HuH-7.5 (cell line): ENCODE results near the gene CHD9NB.
"Not testable (repeated sequence)": the region's sequence is repeated elsewhere in the genome, so short reads cannot be mapped to it uniquely, and the experiment has no call there.

Experiments used
- DNase-seq: peaks from one replicate; pipeline ENCODE4 v3.0.0; 2011; ENCODE audit warnings: low spot score

CHD9NB gene

DNA sequence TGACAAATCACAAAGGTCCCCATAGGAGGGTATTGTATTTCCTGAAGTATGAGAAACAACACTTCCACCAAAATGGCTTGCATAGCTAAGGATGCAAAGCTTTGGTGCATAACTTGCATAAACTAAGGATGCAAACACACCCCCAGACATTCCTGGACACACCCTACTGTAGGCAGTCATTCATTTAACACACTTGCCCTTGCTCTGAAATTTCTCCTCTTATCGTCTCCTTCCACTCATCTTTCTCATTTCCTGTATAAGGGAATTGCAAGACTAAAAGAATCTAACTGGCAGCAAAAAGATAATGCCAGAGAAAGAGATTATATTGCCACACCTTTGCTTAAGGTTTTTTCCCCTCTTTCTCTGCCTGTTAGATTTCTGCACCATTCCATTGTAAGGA lies 30.4 kb upstream of the CHD9NB start:
- no peak for DNase-seq

DNA sequence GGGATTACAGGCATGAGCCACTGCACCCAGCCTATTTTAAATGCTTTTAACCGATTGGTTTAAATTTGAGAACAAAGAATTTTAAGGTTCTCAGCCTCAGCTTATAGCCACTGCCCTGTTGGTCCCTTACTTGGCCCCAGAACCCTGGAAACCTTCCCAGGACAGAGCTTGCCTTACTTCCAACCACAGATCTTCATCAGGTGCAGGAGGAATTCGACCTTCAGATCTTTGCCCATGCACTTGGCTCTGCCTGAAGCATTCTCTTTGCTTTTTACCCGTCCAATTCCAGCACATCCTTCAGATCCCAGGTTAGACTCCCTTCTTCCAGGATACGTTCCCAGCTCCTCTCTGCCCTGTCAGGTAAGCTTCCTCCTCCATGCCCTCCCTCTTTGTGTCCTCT lies 29.8 kb upstream of the CHD9NB start:
- no peak for DNase-seq

DNA sequence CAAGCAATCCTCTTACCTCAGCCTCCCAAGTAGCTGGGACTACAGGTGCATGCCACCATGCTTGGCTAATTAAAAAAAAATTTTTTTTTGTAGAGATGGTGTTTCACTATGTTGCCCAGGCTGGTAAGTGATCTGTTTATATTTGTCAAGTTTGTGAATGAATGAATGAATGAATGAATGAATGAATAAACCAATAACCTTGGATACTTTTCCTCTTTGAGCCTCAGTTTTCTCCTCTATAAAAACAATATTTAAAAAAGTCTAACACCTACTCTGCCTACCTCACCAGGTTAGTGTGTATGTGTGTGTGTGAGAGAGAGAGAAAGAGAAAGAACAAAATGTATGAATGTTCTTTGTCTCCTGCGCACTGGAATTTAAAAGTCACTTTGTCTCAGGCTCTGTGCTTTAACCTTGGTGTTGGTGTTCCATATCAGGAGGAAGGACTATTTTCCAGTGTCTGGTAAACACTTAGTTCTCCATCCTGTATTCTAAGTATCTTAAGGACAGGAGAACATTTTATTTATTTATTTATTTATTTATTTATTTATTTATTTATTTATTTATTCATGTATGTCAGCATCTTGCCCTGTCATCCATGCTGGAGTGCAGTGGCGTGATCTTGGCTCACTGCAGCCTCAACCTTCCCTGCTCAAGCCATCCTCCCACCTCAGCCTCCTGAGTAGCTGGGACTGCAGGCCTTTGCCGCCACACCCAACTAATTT lies 29.1 kb upstream of the CHD9NB start:
- no peak for DNase-seq

DNA sequence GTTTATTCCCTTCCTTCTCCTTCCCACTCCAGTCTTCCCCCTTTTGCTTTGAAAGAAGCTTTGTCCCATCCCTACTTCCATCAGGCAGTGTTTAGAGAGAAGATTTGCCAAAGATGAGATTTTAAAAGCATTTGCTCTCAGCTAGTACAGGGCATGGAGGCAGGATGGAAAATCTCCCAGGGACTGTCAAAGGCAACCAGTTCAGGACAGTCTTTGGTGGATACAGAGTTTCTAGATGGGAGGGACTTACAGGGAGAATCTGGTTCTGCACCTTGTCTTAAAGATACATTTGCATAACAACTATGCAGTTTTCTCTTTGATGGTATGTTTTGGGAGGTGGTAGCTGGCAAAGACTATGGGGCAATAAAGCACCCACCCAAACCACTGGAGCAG lies 28.3 kb upstream of the CHD9NB start:
- DNase-seq: no peak

DNA sequence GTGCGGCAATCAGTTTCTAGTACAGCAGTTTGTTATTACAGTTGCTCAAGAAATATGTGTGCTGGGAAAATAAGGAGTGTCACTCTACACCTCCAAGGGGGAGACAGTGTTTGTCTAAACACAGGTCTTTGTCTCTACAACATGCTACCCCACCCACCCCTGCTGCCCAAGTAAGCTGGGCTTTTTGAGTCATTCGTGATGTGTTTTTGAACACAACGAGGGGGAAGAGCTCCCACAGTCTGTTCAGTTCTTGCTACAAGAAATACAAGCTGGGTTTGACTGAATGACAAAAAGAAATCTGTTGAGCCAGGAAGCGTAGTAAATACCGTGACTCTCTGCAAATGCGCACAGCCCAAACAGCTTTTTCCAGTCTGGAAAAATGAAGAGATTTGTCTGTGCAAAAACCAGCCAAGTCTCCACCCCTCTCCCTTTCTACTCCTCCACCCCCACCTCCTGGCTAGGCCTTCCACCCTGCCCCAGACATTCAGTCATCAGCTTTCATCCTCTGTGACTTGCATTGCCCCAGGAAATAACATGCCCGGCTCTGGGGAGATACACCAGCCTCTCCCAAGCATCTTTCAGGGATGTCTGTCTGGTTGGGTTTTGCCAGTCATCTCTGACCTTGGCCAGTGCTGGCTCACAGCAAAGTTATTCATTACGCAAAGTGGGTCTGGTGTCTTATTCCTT lies 27.8 kb upstream of the CHD9NB start:
- DNase-seq: no peak

DNA sequence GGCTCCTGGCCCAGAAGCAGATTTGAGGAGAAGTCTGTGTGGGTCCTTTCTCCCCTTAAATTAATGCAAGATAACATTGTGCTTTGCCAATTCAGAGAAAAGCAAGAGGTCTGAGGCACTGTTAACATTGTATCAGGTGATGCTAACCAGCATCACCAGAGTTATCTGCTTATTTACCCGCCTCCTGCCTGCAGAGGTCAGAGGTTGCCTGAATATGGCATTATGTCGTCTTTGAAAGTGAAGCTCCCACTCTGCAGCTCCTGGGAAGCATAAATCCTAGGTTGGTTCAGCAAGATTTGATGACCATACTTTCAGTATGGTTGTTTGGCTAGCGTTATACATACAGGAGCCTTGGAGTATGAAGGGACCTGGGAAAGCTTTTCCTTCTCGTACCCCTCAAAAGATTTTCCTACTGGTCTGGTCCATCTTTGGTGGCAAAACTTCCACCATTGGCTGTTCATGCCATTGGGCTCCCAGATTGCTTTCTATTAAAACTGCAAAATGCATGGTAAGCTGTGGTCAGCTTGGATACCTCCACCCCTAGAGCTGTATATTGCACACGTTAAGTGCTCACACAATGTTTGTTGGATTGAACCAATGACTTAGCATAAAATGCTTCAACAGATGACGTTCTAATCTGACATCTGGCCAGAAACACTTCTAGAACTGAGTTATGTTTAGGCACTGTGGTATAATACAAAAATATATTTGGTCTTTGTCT lies 26.2 kb upstream of the CHD9NB start:
- no peak for DNase-seq

DNA sequence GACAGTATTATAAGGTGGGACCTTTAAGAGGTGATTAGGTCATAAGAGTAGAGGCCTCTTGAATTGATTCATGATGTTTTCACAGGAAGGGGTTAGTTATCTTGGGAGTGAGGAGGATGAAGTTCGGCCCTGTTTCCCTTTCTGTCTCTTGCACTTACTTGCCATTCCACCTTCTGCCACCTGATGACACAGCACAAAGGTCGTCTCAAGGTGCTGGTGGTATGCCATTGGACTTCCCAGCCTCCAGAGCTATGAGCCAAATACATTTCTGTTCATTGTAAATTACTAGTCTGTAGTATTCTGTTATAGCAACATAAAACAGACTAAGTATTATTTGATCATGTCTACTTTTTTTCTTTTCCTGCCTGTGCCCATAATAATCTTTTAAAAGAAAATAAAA lies 25.6 kb upstream of the CHD9NB start:
- no peak for DNase-seq

DNA sequence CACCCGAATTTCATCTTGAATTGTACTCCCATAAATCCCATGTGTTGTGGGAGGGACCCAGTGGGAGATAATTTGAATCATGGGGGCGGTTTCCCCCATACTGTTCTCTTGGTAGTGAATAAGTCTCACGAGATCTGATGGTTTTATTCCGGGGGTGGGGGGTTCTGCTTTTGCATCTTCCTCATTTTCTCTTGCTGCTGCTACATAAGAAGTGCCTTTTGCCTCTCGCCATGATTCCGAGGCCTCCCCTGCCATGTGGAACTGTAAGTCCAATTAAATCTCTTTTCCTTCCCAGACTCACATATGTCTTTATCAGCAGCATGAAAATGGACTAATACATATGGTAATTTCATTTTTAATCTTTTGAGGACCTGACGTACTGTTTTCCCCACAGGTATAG lies 22.8 kb upstream of the CHD9NB start:
- DNase-seq: not testable (repeated sequence)

DNA sequence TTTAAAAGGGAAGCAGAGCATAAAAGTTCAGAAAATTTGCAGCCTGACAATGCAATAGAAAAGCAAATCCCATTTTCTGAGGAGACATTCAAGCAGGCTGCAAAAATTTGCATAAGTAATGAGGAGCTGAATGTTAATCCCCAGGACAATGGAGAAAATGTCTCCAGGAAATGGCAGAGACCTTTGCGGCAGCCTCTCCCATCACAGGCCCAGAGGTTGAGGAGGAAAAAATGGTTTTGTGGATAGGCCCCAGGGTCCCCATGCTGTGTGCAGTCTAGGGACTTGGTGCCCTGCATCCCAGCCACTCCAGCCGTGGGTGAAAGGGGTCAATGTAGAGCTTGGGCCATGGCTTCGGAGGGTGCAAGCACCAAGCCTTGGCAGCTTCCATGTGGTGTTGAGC lies 21.6 kb upstream of the CHD9NB start:
- not testable (repeated sequence) for DNase-seq

DNA sequence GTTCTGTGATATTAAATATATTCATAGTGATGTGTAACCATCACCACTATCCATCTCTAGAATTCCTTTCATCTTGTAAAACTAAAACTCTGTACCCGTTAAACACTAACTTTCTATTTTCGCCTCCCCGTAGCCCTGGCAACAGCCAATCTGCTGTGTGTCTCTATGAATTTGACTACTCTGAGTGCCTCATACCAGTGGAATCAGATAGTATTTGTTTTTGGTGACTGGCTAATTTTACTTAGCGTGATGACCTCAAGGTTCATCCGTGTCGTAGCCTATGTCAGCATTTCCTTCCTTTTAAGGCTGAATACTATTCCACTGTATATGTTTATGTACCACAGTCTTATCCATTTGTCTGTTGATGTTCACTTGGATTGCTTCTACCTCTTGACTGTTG lies 20.3 kb upstream of the CHD9NB start:
- DNase-seq: no peak

DNA sequence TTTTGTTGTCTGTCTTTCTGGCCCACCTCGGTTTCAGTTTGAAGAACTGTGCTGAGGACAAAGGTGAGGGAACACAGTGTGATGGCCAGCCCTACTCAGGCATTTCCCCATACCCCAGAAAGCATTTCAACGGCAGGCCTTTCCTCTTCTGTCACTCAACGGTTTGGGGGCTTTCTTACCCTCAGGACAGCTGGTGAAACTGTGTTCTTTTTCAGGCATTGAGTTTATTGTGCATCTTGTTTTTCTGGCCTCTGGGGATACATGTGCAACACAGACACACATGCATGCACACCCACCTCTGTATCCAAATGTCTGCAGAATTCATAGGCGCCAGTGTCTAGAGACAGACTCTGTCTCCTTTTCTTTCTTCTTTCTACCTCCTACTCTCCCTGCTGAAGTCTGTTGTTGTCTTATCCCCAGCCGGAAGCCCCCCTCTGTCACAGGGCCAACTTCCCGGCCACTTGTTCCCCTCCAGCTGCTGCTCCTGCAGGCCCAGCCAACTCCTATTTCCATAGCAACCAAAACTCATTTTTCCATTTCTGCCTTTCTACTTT lies 19.1 kb upstream of the CHD9NB start:
- DNase-seq: no peak

DNA sequence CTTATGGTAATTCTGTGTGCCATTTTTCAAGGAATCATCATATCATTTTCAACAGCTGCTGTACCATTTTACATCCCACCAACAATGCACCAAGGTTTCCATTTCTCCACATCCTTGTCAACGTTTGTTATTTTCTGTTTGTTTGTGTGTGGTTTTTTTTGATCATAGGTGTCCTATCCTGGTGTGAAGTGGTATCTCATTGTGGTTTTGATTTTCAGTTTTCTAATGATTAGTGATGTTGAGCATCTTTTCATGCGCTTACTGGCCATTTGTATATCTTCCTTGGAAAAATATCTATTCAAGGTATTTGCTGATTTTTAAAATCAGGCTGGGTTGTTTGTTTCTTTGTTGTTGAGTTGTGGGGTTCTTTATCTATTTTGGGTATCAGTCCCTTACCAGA lies 17.1 kb upstream of the CHD9NB start:
- no peak for DNase-seq

DNA sequence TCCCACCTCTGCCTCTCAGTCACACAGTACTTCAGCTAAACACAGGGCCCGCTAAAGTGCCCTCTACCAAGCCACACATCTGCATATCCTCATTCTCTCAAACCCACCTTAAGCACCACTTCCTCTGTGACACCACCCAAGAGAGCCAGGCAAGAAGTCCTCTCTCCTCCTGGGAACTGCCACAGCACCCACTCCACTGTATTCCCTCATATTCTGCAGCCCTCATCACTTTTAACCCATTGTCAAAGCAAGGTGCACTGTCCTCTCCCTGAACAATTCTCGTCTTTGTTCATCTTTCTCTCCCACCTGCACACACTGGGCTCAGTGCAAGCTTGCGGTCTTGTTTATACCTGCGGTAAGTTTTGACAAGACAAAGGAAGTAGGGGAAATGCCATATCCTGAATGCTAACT lies 15.7 kb upstream of the CHD9NB start:
- no peak for DNase-seq

DNA sequence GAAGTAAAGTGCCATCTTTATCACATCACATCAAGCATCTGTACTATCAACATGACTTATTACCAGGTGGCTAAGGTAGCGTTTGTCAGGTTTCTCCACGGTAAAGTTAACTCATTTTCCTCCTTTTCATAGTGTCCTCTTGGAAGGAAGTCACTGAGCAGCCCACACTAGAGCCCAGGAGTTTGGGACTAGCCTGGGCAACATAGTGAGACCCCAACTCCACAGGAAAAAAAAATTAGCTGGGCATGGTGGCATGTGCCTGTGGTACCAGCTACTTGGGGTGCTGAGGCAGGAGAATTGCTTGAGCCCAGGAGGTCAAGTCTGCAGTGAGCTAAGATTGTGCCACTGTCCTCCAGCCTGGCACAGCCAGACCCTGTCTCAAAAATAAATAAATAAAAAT lies 15.0 kb upstream of the CHD9NB start:
- DNase-seq: no peak

DNA sequence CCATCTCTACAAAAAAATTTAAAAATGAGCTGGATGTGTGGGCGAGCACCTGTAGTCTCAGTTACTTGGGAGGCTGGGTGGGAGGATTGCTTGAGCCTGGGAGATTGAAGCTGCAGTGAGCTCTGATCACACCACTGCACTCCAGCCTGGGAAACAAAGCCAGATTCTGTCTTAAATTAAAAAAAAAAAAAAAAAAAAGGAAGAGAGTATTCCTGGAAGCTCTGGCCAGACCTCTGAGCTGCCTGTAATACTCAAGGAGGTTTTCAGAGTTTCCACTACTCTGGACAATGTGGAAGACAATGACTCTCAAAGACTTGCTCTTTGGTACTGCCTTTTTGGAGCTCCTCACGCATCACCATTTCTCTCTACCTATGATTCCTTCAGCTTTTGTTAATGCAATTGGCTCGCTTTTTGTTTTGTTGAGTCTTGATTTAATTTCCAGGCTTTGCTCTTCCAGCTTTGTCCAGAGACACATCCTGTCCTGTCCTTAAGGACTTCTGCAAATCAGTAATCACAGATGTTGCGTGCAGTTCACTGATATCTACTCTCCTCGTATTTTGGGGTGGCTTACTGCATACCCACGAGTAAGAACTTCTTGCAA lies 12.9 kb upstream of the CHD9NB start:
- DNase-seq: no peak

DNA sequence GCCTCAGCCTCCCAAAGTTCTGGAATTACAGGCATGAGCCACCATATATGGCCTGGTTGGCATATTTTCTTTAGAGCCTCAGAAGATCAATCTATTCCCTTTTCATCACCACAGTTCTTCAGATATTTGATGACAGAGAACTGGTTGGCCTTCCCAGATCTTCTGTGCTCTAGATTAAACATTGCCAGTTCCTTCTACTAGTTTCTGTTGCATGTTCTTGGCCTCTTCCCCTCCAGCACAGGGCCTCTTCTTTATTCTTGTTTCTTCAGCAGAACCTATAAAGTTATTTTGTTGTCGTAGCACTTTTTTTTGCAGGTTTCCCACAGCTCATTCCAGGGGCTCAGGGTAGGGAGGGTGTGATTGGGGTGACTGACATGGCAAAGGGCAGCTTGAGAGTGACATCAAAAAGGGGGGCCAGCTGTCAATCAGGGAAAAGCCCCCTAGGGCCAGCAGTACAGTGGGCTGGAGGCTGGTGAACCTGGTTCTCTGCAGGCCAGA lies 11.4 kb upstream of the CHD9NB start:
- no peak for DNase-seq

DNA sequence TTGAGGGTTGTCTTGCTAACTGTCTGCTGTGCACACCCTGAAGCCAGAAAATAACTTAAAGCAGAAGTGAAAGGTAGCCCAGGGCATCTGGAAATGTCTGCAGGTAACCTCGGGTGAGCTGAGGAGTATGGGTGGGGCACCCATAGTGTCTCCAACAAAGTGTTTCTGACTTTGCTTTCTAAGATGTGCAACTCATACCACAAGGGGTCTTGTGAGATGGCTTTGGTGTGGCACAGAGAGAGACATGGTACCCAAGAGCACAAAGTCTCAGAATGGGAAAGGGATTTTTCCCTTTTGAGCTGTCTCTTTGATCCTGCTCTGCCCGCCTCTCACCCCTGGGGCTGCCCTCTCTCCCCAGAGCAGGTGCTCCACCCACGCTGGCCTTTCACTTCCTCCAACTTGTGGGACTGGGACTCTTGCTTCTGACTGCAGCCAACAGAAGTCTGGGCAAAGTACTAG lies 9.0 kb upstream of the CHD9NB start:
- no peak for DNase-seq

DNA sequence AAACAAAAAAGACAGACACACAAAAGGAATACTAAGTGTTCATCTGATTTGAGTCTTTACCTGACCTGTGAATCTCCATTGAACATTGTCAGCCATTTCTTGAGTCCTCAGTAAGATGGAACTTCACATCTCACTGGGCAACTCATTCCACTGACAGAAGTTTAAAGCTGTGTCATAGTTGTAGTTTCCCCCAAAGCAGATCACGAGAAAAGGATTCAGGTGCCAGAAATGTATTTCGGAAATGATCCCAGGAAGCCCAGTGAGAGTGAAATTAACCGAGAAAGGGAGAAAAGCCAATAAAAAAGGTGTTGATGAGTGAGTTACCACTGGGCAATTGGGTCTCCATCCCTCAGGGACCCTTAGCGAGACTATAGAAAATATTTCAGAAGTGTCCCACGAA lies 8.6 kb upstream of the CHD9NB start:
- DNase-seq: no peak

DNA sequence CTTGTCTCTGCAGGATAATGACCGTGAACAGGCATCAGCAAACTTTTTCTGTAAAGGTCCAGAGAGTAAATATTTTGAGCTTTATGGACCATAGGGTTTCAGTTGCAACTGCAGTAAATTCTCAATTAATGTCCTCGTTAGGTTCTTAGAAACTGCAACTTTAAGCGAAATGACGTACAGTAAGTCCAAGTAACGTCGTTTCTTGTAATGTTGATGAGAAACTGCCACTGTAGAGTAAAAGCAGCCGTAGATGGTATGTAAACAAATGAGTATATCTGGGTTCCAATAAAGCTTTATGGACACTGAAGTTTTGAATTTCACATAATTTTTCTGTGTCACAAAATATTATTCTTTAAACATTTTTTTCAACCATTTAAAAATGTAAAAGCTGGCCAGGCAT lies 7.0 kb upstream of the CHD9NB start:
- no peak for DNase-seq

DNA sequence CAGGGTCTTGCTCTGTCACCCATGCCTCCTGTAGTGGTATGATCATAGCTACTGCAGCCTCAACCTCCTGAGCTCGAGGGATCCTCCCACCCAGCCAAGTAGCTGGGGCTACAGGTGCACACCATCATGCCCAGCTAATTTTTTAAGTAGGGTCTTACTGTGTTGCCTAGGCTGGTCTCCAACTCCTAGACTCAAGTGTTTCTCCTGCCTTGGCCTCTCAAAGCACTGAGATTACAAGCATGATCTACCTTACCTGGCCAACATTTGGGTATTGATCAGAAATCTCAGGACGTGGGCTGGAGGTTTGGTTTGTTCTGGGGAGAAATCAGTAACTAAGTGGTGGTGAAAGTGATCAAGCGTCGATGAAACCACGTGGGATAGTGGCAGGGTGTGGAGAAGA lies 6.2 kb upstream of the CHD9NB start:
- no peak for DNase-seq

DNA sequence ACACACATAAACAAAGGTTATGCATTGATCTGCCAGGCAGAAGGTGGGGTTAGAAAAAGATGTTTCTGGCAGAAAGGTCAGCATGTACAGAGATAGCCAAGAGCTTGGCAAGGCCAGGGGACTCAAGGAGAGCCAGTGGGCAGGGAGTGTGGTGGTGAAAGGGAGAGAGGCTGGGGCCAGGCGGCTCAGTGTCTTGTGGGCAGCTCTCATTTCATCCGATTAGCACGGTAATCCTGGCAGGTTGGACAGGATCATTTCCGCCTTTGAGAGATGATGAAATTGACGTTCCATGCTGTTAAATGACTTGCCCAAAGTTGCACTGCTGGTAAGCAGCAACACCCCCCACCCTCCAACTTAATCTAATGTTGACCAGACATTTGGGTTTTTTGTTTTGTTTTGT lies 5.7 kb upstream of the CHD9NB start:
- no peak for DNase-seq

DNA sequence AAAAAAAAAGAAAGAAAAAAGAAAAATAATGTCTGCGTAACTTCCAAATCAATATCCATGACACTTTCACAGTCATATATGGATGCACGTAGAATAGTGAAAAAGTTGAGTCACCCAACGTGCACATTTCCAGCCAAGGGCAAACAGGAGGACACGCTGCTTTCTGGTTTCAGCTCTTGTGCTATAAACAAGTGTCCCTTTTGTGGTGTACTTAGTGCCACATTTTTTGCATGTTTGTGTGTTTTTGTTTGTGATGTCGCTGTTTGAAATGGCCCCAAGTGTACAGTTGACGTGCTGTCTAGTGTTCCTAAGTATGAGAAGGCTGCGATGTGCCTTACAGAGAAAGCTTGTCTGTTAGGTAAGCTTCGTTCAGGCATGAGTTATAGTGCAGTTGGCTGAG lies 5.0 kb upstream of the CHD9NB start:
- DNase-seq: no peak
